ENCODE measurements around the gene SORCS2.

DNA sequence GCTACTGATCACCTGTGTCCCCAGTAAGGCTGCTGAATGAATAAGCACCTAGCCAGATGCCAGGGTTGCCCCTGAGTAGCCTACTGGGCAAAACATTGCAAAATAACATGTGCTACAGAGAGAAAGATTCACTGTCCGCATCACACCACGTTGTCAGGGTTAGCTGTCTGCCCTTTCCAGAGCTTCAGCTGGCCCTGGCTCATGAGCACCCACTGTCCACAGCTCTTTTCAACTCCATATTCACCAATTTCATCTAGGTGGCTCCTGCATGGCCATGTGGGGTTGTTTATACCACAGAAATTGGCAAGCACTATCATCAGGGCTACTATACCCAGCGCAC is 470.1 kb downstream of the SORCS2 start:
- TF ChIP-seq, protein P1, sequence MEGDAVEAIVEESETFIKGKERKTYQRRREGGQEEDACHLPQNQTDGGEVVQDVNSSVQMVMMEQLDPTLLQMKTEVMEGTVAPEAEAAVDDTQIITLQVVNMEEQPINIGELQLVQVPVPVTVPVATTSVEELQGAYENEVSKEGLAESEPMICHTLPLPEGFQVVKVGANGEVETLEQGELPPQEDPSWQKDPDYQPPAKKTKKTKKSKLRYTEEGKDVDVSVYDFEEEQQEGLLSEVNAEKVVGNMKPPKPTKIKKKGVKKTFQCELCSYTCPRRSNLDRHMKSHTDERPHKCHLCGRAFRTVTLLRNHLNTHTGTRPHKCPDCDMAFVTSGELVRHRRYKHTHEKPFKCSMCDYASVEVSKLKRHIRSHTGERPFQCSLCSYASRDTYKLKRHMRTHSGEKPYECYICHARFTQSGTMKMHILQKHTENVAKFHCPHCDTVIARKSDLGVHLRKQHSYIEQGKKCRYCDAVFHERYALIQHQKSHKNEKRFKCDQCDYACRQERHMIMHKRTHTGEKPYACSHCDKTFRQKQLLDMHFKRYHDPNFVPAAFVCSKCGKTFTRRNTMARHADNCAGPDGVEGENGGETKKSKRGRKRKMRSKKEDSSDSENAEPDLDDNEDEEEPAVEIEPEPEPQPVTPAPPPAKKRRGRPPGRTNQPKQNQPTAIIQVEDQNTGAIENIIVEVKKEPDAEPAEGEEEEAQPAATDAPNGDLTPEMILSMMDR (IDR thresholded peaks at IDR 0.05), result no peak
- TF ChIP-seq POLR2A (IDR thresholded peaks at IDR 0.05), result no peak
